Dermis microvascular lymphatic vessel endothelial cell (primary cell): ENCODE data around the gene HEXD. TPM values are rescaled to one million over a fixed set of nuclear protein-coding genes. Genes with fewer than 3 reads are reported as not detected.
A peak's percentile ranks its signal among the peaks of the same experiment; 100 is the strongest.
"Not testable (repeated sequence)": the region's sequence is repeated elsewhere in the genome, so short reads cannot be mapped to it uniquely, and the experiment has no call there.

Source experiments
- DNase-seq, 2 donors: peaks; one replicate each; pipeline versions ENCODE4 v3.0.0 to v3.0.0-alpha.2; 2010; ENCODE audit warnings: low read depth in 2 of 2
- total RNA-seq: library from RNA; depleted of rRNA; stranded (reverse); fragments of >200 nt; gene quantifications from 2 replicates; pipeline ENCODE4 v1.2.1, GENCODE V29; 2014

HEXD gene
- 6.8 and 15.7 TPM in 2 replicates for total RNA-seq

DNA sequence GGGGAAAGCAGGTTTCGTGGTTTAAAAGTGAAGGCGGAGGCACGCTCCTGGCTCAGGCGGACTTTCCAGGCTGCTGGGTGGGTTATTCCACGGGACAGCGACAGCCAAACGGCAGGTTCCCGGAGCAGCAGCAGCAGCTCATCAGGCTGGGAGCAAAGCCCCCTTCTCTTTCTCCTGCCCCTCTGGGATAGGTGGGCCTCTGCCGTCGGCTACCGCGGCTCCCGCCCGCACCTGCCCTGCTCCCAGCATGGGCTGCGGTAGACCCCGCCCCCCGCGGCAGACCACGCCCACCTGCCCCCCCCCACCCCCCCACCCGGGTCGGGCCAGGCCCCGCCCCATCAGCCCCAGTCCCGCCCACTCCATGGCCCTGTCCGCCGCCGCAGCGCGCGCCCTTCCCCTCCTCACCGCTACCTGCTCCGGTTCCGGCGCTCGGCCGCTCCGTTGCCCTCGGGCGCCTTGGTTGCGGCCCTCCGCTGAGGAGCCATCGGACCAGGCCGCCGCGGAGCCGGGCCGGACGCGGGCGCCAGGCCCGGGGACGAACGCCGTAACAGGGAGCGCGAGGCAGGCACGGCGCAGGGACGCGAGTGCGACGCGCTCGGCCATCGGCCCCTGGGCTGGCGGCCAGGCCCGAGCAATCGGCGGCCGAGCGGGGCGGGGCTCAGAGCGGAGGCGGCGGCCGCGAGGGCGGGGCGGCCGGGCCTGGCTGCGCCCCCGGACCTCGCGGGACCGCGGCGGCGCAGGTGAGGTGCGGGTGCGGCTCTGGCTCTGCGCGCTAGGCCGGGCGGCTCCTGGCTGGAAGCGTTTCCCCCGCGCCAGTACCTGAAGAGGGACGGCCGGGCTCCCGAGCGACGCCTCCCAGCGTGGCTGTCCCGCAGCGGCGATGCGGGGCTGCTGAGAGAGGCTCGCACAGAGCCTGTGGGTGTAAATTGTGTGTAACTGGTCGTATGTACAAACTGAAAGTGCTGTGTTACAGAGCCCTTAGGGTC, at the start of gene HEXD, which contains the start of gene OGFOD3:
Gene HEXD (plus strand): TSS at position 347 of the 986 bp plus-strand sequence. CDS start 1,453 bp downstream, outside the sequence.
Gene OGFOD3 (minus strand): TSS at position 586 of the 986 bp plus-strand sequence. CDS start 101 bp downstream, at position 485.
- peak; percentile 47 to 85 for DNase-seq

GRCh38 chr17:82369211-82369610, 48.9 kb upstream of the HEXD start:
- DNase-seq: no peak

GRCh38 chr17:82370471-82371332, 47.4 kb upstream of the HEXD start:
- no peak for DNase-seq

- no peak for DNase-seq
These were observed 46.6 kb upstream of the HEXD start, which contains the start of gene UTS2R for GRCh38 chr17:82371333-82372248. Gene UTS2R, plus strand, starts transcription at chr17:82371765. Its CDS starts 2,560 bp downstream, at chr17:82374325.

GRCh38 chr17:82372249-82373071, 45.7 kb upstream of the HEXD start:
- no peak for DNase-seq

- not testable (repeated sequence) for DNase-seq
These were observed 45.1 kb upstream of the HEXD start for GRCh38 chr17:82373072-82373452.

DNA sequence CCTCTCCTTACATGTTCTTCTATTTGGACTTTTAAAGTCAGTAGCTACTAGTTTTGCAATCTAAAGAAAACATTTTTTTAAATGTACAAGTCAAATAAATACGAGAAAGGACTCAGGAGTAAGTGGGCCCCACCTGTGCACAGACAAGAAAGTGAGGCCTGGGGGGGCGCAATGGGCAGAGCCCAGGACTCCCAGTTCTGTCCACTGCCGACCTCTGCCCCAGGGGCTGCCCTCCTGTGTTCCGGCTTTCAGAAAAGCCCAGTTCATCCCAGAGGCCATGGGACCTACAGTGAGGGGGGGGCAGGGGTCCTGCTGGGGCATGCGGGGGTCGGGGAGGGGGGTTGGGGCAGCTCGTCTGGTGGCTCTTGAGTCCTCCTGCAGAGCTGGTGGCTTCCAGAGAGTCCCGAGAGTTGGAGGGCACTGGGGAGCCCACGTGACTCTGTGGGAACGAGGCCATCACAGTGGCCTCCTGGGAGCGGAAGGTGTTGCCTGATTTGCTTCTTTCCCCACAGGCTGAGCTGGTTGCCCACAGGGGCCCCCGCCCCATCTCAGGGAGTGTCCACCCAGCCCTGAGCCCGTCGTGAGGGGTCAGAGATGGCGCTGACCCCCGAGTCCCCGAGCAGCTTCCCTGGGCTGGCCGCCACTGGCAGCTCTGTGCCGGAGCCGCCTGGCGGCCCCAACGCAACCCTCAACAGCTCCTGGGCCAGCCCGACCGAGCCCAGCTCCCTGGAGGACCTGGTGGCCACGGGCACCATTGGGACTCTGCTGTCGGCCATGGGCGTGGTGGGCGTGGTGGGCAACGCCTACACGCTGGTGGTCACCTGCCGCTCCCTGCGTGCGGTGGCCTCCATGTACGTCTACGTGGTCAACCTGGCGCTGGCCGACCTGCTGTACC, 44.2 kb upstream of the HEXD start:
- DNase-seq: no peak

- no peak for DNase-seq
These were observed 43.4 kb upstream of the HEXD start for GRCh38 chr17:82374626-82375331.

GRCh38 chr17:82375359-82376041, 42.6 kb upstream of the HEXD start:
- no peak for DNase-seq

DNA sequence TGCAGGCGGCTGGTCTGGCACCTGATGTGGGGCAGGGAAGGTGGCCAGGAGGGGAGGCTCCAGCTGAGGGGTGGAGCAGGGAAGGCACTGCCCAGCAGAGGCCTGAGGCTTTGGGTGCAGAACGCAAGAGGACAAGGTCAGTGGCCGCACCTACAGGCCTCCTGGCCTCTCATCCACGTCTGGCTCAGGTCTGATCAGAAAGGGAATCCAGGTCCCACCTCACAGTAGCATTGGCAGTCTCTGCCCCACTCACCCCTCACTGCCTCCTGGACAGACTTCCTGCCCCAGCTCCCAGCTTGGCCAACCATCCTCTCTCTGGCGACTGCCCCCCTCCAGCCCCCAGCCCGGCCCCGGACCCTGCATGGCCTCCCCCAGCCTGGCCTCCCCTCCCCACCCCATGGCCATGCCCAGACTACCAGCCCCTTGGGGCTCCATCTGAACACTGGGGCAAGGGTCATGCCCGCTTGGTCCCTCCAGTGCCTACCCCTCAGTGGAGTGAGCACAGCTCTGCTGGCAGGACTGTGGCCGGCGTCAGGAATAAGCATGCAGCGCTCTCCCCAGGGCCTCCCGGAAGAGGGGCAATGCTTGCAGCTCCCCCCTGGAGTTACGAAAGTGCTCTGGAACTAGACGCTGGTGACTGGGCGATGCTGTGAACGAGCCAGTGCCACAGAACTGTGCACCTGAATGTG, 42.0 kb upstream of the HEXD start:
- no peak for DNase-seq

DNA sequence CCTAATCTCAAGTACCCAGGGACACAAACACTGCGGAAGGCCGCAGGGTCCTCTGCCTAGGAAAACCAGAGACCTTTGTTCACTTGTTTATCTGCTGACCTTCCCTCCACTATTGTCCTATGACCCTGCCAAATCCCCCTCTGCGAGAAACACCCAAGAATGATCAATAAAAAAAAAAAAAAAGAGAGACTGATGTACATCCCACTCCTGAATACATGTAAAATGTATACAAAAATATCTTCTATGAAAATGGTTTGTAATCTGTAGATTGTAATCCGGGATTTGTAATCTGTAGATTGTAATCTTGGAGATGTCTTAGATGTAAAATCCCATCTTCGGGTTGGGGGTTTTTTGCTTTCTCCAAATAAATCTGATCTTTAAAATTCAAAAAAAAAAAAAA, 40.9 kb upstream of the HEXD start:
- DNase-seq: not testable (repeated sequence)

GRCh38 chr17:82377924-82378740, 40.0 kb upstream of the HEXD start:
- DNase-seq: no peak

DNA sequence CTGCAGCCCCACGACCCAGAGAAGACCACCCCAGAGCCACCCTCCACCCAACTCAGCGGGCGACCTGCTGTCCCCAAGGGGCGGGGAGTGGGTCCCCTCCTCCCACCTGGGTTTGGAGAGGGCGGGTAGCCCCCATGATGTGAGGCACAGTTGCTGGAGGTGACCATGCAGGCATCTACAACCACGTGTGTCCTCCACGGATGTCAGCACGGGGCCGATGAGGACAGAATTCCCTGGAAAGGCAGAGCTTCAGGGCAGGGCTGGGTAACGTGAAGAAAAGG, 39.5 kb upstream of the HEXD start:
- no peak for DNase-seq

DNA sequence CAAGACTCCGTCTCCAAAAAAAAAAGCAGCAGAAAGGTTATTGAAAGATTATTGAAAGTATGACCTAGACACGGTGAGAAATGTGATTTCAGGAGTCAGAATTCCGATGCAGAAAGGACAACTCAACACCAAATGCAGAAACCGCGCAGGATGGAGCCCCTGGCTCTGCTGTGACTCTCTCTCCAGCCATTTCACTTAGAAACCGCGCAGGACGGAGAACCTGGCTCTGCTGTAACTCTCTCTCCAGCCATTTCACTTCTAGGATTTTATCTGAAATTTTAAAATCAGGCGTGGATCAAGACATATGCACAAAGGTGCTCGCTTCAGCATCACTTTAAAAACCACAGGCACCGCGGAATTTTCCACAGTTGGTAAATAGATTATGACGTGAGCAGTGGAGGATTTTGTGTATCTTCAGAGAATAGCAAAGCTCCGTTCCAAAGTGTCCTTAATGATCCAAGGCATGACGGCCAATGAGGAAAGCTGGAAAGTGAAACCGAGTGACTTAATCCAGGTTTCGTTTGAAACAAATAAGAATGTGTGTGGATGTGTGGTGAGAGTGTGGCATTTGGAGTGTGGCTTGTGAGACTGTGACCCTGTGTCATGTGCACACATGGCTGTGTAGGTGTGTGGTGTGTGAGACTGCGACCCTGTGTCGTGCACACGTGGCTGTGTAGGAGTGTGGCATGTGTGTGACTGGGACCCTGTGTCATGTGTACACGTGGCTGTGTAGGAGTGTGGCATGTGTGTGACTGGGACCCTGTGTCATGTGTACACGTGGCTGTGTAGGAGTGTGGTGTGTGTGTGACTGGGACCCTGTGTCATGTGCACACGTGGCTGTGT, 37.1 kb upstream of the HEXD start:
- no peak for DNase-seq

DNA sequence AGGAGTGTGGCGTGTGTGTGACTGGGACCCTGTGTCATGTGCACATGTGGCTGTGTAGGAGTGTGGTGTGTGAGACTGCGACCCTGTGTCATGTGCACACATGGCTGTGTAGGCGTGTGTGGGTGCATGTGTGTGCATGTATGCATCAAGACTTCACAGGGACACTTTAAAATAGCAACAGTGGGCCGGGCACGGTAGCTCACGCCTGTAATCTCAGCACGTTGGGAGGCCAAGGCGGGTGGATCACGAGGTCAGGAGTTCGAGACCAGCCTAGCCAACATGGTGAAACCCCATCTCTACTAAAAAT, 36.5 kb upstream of the HEXD start:
- DNase-seq: not testable (repeated sequence)
